ENCODE data around the gene FBXO28.

Gene FBXO28

DNA sequence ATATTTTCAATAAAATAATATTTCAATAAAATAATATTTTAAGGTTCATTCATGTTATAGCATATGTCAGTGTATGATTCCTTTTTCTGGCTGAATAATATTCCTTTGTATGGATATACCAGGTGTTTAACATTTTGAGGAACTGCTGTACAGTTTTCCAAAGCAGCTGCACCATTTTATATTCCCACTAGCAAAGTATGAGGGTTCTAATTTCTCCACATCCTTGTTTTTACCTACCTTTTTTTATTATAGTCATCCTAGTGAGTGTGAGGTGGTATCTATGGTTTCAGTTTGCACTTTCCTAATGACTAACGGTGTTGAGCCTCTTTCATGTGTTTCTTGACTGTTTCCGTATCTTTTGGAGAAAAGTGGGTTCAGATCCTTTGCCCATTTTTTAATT lies 74.4 kb downstream of the FBXO28 start:
- no peak overlapping the region for H3K4me3 ChIP-seq
- no peak overlapping the region for H3K27ac ChIP-seq
- no peaks in the 10 kb centered on the region for H3K9me3 ChIP-seq (ENCODE audit: low read depth, low read length)
- peaks cover 67% of the 10 kb centered on the region for H3K36me3 ChIP-seq (ENCODE audit: insufficient read depth, low read length)
- no peak overlapping the region for H3K9ac ChIP-seq (ENCODE audit: insufficient read length)
- TF ChIP-seq EZH2 (IDR thresholded peaks at IDR 0.05) (no peak), FOXP2 (optimal IDR thresholded peaks at IDR 0.05; ENCODE audit: control extremely low read depth, extremely low read length, insufficient read depth) (no peak), POLR2AphosphoS5 (IDR thresholded peaks at IDR 0.05; ENCODE audit: borderline replicate concordance, low read depth, low read length) (no peak)
- DNase-seq (ENCODE audit: low read depth, low spot score) = no peak

DNA sequence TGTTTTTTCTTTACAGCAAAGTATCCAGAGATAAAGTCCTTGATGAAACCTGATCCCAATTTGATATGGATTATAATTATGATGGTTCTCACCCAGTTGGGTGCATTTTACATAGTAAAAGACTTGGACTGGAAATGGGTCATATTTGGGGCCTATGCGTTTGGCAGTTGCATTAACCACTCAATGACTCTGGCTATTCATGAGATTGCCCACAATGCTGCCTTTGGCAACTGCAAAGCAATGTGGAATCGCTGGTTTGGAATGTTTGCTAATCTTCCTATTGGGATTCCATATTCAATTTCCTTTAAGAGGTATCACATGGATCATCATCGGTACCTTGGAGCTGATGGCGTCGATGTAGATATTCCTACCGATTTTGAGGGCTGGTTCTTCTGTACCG lies 75.7 kb downstream of the FBXO28 start:
- H3K9ac ChIP-seq (ENCODE audit: insufficient read length) = no peak overlapping the region
- no peak overlapping the region for H3K4me3 ChIP-seq
- H3K36me3 ChIP-seq (ENCODE audit: insufficient read depth, low read length) = peaks cover 75% of the 10 kb centered on the region
- DNase-seq (ENCODE audit: low read depth, low spot score) = no peak
- 0 out of 2 replicates have a peak overlapping the region, but pooled peaks have one; percentile 65 for H3K27ac ChIP-seq
- no peak for TF ChIP-seq FOXP2 (optimal IDR thresholded peaks at IDR 0.05; ENCODE audit: control extremely low read depth, extremely low read length, insufficient read depth)
- no peak for TF ChIP-seq POLR2AphosphoS5 (IDR thresholded peaks at IDR 0.05; ENCODE audit: borderline replicate concordance, low read depth, low read length)
- TF ChIP-seq EZH2 (IDR thresholded peaks at IDR 0.05) = no peak
- H3K9me3 ChIP-seq (ENCODE audit: low read depth, low read length) = no peaks in the 10 kb centered on the region

DNA sequence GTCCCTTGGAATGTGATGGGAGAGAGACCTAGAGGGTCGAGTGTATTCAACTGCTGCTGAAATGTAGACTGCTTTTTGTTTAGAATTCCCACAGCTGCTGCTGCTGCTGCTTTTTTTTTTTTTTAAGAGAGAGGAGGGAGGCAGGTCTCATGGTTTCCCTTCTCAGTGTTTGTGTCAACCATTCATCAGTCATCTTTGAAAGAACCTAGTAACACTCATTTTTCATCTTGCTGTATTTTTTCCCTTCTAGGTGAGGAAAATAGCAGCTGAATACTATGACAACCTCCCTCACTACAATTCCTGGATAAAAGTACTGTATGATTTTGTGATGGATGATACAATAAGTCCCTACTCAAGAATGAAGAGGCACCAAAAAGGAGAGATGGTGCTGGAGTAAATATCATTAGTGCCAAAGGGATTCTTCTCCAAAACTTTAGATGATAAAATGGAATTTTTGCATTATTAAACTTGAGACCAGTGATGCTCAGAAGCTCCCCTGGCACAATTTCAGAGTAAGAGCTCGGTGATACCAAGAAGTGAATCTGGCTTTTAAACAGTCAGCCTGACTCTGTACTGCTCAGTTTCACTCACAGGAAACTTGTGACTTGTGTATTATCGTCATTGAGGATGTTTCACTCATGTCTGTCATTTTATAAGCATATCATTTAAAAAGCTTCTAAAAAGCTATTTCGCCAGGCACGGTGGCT lies 78.3 kb downstream of the FBXO28 start:
- Histone ChIP-seq H3K9ac (ENCODE audit: insufficient read length) (no peak overlapping the region), H3K4me3 (no peak overlapping the region), H3K27ac (no peak overlapping the region), H3K9me3 (ENCODE audit: low read depth, low read length) (no peaks in the 10 kb centered on the region), H3K36me3 (ENCODE audit: insufficient read depth, low read length) (peaks cover 49% of the 10 kb centered on the region)
- DNase-seq (ENCODE audit: low read depth, low spot score) = no peak
- TF ChIP-seq FOXP2 (optimal IDR thresholded peaks at IDR 0.05; ENCODE audit: control extremely low read depth, extremely low read length, insufficient read depth) (no peak), EZH2 (IDR thresholded peaks at IDR 0.05) (no peak), POLR2AphosphoS5 (IDR thresholded peaks at IDR 0.05; ENCODE audit: borderline replicate concordance, low read depth, low read length) (no peak)

DNA sequence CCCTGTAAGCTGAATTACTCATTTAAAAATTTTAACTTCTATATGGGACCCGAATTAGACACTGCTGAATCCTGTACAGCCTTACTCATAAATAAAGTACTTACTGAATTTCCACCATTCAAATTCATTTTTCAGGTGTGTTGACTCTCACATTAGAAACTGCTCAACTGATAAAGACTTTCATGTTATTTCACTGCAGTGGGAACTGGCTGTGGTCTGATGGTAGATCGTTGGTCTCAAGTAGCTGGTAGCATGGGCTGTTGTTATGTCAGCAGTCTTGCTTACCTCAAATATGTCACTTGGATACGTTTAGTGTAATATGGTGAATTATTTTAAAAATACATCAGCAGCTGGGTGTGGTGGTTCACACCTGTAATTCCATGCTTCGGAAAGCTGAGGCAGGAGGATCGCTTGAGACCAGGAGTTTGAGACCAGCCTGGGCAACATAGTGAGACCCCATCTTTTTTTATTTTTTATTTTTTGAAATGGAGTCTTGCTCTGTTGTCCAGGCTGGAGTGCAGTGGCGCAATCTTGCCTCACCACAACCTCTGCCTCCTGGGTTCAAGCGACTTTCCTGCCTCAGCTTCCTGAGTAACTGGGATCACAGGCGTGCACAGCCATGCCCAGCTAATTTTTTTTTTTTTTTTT lies 79.5 kb downstream of the FBXO28 start:
- Histone ChIP-seq H3K9me3 (ENCODE audit: low read depth, low read length) (no peaks in the 10 kb centered on the region), H3K9ac (ENCODE audit: insufficient read length) (no peak overlapping the region), H3K27ac (no peak overlapping the region), H3K4me3 (no peak overlapping the region), H3K36me3 (ENCODE audit: insufficient read depth, low read length) (peaks cover 39% of the 10 kb centered on the region)
- TF ChIP-seq FOXP2 (optimal IDR thresholded peaks at IDR 0.05; ENCODE audit: control extremely low read depth, extremely low read length, insufficient read depth) (no peak), EZH2 (IDR thresholded peaks at IDR 0.05) (no peak), POLR2AphosphoS5 (IDR thresholded peaks at IDR 0.05; ENCODE audit: borderline replicate concordance, low read depth, low read length) (no peak)
- no peak for DNase-seq (ENCODE audit: low read depth, low spot score)

DNA sequence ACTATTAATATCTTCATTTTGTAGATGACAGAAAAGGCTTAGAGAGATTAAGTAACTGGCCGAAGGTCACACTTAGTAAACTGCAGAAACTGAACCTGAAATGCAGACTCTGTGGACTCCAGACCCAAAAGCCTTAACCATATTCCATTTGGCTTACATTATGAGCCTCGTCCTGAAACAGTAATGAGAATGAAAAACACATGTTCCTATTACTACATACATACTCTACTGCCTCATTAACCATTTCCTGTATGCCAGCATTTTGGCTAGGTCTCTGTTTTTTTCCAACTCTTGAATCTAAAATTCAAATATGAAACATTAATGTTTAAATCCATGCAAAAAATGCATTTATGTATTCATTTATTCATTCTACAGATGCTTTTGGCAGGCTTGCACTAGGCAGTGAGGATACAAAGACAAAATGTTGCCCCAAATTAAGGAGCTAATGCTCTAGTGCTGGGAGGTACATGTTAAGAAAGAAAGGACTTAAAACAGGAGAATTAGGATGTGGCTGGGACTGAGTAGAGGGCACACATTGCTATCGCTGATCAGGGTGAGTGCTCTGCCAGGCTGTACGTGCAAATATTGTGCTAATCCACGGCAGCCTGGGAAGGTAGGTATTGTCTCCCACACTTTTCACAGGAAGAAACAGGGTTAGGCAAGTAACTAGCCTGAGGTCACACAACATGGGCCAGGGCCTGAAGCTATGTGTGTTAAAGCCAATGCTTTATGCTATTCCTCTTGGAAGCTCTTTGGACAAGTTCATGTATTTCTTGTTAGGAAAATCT lies 83.1 kb downstream of the FBXO28 start:
- TF ChIP-seq FOXP2 (optimal IDR thresholded peaks at IDR 0.05; ENCODE audit: control extremely low read depth, extremely low read length, insufficient read depth) = no peak
- TF ChIP-seq POLR2AphosphoS5 (IDR thresholded peaks at IDR 0.05; ENCODE audit: borderline replicate concordance, low read depth, low read length) = no peak; the same call in 1 of the 2 replicates
- no peak for TF ChIP-seq EZH2 (IDR thresholded peaks at IDR 0.05)
- no peaks in the 10 kb centered on the region for H3K9me3 ChIP-seq (ENCODE audit: low read depth, low read length)
- peaks cover 20% of the 10 kb centered on the region for H3K36me3 ChIP-seq (ENCODE audit: insufficient read depth, low read length)
- H3K9ac ChIP-seq (ENCODE audit: insufficient read length) = peak overlapping the region; percentile 67
- H3K27ac ChIP-seq = peak overlapping the region; percentile 97
- peak overlapping the region; percentile 73 for H3K4me3 ChIP-seq
- DNase-seq (ENCODE audit: low read depth, low spot score) = peak; percentile 91

DNA sequence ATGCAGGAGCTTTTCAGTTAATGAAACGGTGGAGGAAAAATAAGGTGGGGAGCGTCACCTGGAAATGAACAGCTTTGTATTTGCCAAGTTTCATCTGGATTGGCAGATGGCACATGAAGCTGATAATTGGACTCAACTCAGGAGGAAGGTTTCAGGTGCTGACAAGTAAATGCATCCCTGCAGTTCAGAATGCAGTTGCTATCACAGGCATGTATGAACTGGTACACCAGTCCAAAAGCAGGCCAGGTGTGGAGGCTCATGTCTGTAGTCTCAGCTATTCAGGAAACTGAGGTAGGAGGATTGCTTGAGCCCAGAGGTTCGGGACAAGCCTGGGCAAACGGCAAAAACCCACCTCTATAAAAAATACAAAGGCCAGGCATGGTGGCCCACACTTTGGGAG lies 84.7 kb downstream of the FBXO28 start:
- H3K27ac ChIP-seq = no peak overlapping the region
- DNase-seq (ENCODE audit: low read depth, low spot score) = no peak
- H3K36me3 ChIP-seq (ENCODE audit: insufficient read depth, low read length) = peaks cover 5% of the 10 kb centered on the region
- TF ChIP-seq EZH2 (IDR thresholded peaks at IDR 0.05) = no peak
- TF ChIP-seq FOXP2 (optimal IDR thresholded peaks at IDR 0.05; ENCODE audit: control extremely low read depth, extremely low read length, insufficient read depth) = no peak
- TF ChIP-seq POLR2AphosphoS5 (IDR thresholded peaks at IDR 0.05; ENCODE audit: borderline replicate concordance, low read depth, low read length) = no peak
- H3K9me3 ChIP-seq (ENCODE audit: low read depth, low read length) = no peaks in the 10 kb centered on the region
- H3K9ac ChIP-seq (ENCODE audit: insufficient read length) = no peak overlapping the region
- no peak overlapping the region for H3K4me3 ChIP-seq

DNA sequence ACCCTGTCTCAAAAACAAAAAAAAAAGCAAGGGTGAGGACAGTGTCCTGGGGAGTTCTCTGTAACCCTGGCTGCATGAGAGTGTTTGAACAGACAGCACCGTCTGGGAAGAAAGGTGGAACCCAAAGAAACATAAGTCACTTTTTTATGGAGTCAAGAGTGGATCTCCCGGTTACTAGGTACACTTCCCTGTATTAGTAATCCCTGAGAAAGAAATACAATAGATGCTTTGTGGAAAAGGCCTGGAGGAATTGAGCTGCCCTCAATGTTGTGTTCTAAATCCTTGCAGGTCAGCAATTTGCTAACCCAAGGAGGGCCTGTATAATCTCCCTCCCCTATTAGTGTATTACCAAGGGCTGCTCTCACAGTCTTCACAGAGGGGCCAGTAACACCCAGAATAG lies 85.8 kb downstream of the FBXO28 start:
- no peak overlapping the region for H3K27ac ChIP-seq
- no peak overlapping the region for H3K4me3 ChIP-seq
- no peak for DNase-seq (ENCODE audit: low read depth, low spot score)
- H3K36me3 ChIP-seq (ENCODE audit: insufficient read depth, low read length) = no peaks in the 10 kb centered on the region
- H3K9me3 ChIP-seq (ENCODE audit: low read depth, low read length) = no peaks in the 10 kb centered on the region
- H3K9ac ChIP-seq (ENCODE audit: insufficient read length) = no peak overlapping the region
- TF ChIP-seq EZH2 (IDR thresholded peaks at IDR 0.05) (no peak), POLR2AphosphoS5 (IDR thresholded peaks at IDR 0.05; ENCODE audit: borderline replicate concordance, low read depth, low read length) (no peak), FOXP2 (optimal IDR thresholded peaks at IDR 0.05; ENCODE audit: control extremely low read depth, extremely low read length, insufficient read depth) (no peak)

DNA sequence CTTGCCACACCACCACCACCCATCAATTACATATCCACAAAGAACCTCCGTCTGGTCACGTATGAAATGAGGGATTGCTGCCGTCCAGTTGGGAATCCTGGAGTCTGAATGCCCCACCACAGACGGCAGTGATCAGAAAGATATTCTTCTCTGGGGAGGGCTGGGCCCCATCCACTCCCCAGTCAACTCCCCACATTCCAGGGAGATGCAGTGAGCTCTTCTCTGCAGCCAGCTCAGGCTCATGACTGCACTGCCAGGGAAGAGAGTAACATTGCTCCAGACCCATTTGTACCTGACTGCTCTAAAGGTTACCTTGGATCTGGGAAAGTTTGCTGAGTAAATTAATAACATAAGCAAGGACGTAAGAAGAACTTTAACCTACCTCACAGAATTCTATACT lies 87.5 kb downstream of the FBXO28 start:
- Histone ChIP-seq H3K36me3 (ENCODE audit: insufficient read depth, low read length) (no peaks in the 10 kb centered on the region), H3K27ac (no peak overlapping the region)

More for the DNA sequence above, 87.5 kb downstream of the FBXO28 start:
- no peak for DNase-seq (ENCODE audit: low read depth, low spot score)
- Histone ChIP-seq H3K4me3 (no peak overlapping the region), H3K9ac (ENCODE audit: insufficient read length) (no peak overlapping the region), H3K9me3 (ENCODE audit: low read depth, low read length) (no peaks in the 10 kb centered on the region)
- TF ChIP-seq FOXP2 (optimal IDR thresholded peaks at IDR 0.05; ENCODE audit: control extremely low read depth, extremely low read length, insufficient read depth) (no peak), POLR2AphosphoS5 (IDR thresholded peaks at IDR 0.05; ENCODE audit: borderline replicate concordance, low read depth, low read length) (no peak), EZH2 (IDR thresholded peaks at IDR 0.05) (no peak)

Data from SK-N-MC (cell line).